HG02571 (cell line): Measurements from ENCODE around the gene ADA.
"Not testable (repeated sequence)": the region's sequence is repeated elsewhere in the genome, so short reads cannot be mapped to it uniquely, and the experiment has no call there.

Experiments used
- ATAC-seq: cut with Tn5 transposase; IDR thresholded peaks from one replicate; pipeline ENCODE4 v1.9.1; 2021; ENCODE audit warnings: mild to moderate bottlenecking, moderate library complexity; ENCODE audit not compliant: unreplicated experiment

Gene ADA

DNA sequence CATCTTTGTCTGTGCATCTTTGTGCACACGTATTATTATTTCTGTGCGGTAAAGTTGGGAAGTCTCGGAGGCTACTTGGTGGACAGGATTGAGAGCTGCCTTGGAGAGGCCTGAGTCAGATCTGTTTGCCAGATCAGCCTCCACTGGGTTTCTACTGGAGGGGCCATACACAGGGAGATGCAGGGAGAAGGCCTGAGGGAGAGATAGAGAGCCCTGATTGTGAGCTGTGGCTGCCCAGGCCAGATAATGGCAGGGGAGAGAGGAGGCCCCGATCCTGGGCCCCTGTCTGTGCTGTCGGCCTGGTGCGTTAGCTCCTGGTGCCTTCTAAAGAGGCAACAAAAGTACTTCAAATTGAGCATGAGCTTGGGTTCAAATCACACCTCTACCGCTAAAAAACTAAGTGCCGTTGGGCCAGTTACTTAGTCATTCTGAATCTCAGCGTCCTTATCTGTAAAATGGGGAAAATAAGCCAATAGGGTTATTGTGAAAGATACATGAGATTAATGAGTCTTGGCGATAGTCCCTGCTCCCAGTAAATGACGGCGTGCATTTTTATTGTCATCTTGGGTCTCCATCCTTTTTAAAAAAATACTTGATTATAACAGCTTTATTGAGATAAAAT is 27.6 kb upstream of the ADA start:
- ATAC-seq = no peak

DNA sequence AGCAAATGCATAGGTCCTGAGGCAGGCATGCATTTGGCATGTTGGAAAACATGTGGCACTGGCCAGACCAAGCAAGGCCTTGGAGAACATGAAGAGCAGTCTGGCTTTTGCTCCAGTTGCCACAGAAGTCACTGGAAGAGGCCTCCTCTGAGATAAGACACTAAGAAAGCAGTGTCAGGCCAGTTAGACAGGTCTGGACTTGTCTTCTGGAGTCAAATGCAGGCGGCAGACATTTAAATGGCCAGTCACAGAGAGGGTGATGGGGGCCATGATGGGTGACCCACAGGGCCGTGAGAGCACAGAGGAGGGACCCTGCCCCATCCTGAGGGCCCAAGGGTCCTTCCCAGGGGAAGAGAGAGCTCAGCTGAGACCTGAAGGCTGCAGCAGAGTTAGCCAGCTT is 26.7 kb upstream of the ADA start:
- no peak for ATAC-seq

DNA sequence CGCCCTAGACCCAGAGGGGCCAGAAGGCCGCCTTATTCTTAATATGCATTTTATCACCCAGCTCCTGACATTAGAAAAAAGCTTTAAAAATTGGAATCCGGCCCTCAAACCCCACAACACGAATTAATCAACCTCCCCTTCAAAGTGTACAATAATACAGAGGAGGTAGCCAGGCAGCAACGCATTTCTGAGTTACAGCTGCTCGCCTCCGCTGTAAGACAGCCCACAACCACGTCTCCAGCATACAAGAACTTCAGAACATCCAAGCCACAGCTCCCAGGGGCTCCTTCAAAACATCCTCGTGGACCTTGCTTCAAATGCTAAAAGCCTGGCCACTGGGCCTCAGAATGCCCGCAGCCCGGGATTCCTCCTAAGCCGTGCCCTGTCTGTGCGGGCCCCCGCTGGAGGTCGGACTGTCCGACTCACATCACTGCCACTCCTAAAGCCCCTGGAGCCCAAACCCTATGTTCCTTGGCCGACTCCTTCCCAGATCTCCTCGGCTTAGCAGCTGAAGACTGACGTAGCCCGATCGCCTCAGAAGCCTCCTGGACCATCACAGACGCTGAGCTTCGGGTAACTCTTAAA is 20.9 kb upstream of the ADA start:
- ATAC-seq = not testable (repeated sequence)

DNA sequence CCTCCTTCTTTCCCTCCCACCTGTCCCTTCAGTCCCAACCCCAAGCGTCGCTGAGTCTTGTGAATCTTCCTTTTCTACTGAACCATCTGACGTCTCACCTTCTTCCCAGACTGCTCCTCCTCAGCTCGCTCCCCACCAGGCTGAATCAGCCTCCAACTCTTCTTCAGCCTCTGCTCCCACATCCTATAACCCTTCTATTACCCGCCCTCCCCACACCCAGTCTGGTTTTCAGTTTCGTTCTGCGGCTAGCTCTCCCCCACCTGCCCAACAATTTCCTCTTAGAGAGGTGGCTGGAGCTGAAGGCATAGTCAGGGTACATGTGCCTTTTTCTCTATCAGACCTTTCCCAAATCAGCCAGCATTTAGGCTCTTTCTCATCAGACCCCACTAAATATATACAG is 20.0 kb upstream of the ADA start:
- ATAC-seq = not testable (repeated sequence)

- not testable (repeated sequence) for ATAC-seq
Observed at GRCh38 chr20:44670851-44671250, 19.4 kb upstream of the ADA start.

- no peak for ATAC-seq
Observed at GRCh38 chr20:44666066-44666465, 14.6 kb upstream of the ADA start.

DNA sequence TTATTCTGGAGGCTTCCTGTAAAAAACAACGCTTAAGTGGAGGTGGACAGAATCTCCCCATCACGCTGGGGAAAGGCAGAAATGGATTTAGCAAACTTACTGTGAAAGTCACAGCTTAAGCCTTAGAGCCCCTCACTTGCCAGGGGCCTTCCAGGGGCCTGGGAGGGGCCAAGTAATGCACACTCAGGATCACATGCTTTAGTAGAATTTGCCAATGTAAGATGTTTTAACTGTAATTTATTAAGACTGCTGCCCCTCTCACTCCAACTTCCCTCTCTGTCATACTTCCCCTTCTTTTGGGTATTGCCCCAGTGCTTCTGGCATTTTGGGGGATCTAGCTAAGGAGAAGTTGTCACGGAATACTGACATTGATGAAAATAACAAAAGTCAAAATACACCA is 12.6 kb upstream of the ADA start:
- no peak for ATAC-seq

- ATAC-seq = no peak
Observed at GRCh38 chr20:44662261-44662660, 10.8 kb upstream of the ADA start.

DNA sequence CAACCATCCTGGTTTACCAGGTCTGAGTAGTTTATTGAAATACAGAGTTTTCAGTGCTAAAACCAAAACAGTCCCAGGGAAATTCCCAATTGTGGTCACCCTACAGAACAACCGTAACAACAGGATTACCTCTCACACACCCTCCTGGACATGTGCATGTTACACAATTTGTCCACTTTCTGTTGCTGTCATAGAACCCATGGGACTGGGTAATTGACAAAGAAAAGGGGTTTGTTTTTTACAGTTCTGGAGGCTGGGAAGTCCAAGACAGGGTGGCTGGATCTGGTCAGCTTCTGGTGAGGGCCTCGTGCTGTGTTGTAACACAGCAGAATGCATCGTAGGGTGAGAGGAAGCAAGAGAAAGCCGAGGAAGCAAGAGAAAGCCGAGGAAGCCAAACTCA is 9.1 kb upstream of the ADA start:
- no peak for ATAC-seq

GRCh38 chr20:44659931-44660330 is 8.4 kb upstream of the ADA start:
- ATAC-seq = no peak

GRCh38 chr20:44658810-44659209 is 7.3 kb upstream of the ADA start:
- no peak for ATAC-seq

DNA sequence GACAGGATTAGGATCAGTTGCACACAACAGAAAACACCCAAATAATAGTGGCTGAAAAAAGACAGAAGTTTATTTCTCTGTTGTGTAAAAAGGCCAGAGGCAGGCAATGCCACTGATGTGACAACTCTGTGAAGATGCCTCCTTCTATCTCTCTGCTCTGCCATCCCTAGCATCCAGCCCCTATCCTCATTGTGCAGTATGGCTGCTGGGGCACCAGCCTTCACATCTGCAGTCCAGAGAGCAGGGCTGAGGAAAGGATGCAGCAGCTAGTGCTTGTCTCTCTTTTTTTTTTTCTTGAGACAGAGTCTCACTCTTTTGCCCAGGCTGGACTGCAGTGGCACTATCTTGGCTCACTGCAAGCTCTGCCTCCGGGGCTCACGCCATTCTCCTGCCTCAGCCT is 6.4 kb upstream of the ADA start:
- no peak for ATAC-seq

DNA sequence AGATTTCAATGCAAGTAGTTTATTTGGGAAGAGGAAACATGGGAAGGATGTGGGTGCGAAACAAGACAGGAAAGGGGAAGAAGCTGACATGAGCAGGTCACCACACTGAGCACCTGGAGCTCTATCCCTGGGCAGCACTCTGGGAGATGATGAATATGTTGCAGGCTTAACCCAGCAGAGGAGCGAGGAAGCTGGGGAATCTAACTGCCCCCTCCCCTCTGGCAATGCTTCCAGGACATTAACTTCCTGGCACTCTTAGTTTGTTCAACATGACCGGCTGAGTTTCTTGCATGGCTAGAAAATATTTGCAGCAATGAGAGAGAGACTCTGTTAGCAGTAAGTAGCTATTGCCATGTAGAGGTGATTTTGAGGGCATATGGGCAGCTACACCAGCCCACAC is 4.9 kb upstream of the ADA start:
- ATAC-seq = no peak

DNA sequence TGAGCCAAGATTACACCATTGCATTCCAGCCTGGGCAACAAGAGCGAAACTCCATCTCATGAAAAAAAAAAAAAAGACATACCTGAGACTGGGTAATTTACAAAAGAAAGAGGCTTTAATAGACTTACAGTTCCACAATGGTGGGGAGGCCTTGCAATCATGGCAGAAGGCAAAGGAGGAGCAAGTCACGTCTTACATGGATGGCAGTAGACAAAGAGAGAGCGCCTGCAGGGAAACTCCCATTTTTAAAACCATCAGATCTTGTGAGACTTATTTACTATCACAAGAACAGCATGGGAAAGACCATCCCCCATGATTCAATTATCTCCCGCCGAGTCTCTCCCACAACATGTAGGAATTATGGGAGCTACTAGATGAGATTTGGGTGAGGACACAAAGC is 2.7 kb upstream of the ADA start:
- ATAC-seq = not testable (repeated sequence)

DNA sequence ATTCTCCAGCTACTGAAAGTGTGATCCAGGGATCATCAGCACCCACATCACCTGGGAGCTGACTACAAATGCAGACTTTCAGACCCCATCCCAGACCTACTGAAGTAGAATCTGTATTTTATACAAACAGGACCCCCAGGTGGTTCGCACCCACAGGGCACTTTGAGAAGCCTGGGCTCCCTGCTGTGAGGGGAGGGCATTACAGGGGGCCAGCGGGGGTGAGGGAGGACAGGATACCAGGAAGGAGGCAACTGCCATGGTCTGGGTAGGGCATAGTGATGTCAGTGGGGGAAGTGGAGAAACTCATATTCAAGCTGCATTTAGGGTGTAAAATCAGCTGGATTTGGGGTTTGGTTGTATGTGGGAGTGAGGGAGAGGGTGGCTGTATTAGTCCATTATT is 2.0 kb upstream of the ADA start:
- ATAC-seq = no peak

GRCh38 chr20:44651434-44651683 is 140 bp downstream of the ADA start:
- no peak for ATAC-seq

DNA sequence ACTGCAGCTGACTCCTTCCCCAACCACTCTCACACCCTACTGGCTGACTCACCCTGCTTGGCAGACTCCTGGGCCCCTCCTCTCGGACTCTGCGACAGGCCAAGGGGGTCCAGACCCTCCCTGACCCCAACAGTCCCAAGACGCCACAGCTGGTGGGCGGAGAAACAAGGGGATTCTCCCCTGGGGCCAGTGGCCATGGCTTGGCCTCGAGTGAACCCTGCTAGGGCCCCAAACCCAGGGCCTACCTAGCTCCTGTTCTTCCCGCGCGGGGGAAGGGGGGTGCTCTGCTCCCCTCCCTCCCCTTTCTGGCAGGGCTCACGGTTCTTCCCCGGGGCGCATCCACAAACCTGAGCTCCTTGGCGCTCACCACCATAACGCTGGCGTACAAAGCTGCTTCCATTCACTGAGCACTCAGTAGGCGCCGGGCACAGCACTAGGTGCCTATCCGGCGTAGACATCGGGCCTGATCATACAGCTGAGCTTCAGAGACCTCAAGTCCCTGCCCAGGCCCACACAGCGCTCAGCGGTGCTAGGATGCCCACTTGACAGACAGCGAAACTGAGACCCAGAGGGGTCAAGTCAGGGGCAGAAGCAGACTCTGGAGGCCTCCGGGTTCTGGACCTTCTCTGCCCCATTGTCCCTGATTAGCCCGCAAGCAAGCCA is 597 bp downstream of the ADA start:
- ATAC-seq = no peak

DNA sequence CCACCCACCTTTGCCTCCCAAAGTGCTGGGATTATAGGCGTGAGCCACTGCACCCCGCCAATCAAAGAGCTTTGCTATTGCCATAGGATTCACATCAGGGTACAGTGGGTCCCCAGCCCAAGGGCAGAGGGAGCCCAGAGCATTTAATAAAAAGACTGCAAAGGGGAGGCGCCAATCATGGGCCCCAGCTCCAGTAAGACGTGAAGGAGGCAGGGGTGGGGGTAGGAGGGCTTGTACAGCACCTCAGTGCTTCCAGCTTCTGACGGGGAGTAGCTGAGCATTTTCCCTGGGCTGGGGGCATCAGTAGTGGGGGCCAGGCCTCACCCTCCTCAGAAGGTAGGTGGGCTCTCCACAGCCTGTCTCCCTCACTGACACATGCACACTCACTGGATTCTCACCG is 1.5 kb downstream of the ADA start:
- no peak for ATAC-seq

DNA sequence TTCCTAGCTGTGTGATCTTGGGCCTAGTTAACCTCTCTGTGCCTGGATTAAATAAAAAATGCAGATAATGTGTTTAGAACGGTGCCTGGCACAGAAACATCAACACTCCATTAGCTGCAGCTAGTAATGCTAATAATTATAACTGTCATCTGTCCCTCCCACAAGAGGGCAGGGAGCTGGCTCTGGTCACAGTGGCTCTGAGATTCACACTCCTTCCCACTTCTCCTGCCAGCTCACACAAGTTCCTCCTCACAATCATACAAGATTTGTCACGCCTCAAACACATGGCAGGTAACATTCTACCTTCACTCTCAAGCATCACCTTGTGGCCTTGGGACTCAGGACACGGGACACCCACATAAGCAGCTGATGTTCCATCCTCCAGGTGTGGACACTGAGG is 2.4 kb downstream of the ADA start:
- no peak for ATAC-seq

- no peak for ATAC-seq
Observed at GRCh38 chr20:44648579-44648978, 2.9 kb downstream of the ADA start.

DNA sequence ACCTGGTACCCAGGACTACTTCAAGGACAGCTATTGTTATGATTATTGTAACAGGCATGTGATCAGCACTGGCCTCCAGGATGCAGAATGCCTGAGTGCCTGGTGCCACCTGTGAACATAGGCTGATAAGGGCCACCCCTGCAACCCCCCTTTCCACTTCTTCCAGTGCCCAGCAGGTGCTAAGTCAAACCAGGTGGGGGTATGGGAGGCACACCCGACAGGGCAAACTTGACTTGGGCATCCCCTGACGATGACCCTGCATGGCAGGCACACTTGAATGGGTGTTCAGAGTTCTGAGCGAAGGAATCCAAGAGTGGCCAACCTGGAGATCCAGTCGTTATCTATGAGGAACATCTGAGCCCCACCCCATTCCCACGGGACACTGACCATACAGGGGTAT is 3.4 kb downstream of the ADA start:
- ATAC-seq = no peak

DNA sequence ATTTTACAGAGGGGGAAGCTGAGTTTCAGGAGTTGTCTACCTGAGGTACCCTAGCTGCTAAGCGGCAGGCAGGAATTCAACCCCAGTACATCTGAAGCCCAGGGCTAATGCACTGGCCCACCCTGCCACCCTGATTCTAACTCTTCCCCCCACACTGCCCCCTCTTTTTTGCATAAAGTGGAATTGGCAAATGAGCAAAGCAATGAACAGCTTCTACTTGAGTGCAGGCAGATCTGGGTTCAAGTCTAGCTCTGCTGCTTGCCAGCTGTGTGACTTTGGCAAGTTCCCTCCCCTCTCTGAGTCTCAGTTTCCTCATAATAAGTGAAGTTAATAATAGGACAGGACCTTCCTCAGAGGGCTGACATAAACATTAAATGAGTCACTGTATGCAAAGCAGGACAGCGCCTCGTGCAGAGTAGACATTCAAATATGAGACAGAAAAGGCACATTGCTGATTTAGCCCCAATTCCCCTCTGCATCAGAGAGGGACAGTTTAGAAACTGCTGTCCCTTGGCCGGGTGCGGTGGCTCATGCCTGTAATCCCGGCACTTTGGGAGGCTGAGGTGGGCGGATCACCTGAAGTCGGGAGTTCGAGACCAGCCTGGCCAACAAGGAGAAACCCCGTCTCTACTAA is 4.7 kb downstream of the ADA start:
- ATAC-seq = peak; percentile 46
